GM12872 (cell line): ENCODE measurements around the gene NELL1.

ENCODE experiments used
- TF ChIP-seq, protein P1 (sequence below): IDR thresholded peaks from 3 replicates; pipeline ENCODE4 v1.5.1; 2011; ENCODE audit warnings: low read depth, mild to moderate bottlenecking, low read length, moderate library complexity; ENCODE audit not compliant: insufficient read depth

The NELL1 gene

DNA sequence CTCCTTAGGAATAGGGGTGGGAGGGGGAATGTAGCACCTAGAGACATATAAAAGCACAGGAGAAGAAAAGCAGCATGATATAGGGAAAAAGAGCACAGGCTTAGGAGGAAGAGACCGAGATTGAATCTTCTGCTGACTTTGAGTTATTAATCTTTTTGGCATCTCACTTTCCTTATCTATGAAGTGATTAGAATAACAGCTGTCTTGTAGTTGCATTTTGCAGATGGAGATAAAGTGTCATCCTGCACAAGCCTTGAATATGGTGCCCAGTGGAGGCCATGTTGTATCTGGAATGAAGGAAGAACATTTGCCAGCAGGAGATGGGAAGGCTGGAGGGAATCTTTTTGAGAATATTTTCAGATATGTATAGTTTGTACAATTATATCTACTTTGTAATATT lies 594.7 kb downstream of the NELL1 start:
- TF ChIP-seq, protein P1, sequence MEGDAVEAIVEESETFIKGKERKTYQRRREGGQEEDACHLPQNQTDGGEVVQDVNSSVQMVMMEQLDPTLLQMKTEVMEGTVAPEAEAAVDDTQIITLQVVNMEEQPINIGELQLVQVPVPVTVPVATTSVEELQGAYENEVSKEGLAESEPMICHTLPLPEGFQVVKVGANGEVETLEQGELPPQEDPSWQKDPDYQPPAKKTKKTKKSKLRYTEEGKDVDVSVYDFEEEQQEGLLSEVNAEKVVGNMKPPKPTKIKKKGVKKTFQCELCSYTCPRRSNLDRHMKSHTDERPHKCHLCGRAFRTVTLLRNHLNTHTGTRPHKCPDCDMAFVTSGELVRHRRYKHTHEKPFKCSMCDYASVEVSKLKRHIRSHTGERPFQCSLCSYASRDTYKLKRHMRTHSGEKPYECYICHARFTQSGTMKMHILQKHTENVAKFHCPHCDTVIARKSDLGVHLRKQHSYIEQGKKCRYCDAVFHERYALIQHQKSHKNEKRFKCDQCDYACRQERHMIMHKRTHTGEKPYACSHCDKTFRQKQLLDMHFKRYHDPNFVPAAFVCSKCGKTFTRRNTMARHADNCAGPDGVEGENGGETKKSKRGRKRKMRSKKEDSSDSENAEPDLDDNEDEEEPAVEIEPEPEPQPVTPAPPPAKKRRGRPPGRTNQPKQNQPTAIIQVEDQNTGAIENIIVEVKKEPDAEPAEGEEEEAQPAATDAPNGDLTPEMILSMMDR: no peak

DNA sequence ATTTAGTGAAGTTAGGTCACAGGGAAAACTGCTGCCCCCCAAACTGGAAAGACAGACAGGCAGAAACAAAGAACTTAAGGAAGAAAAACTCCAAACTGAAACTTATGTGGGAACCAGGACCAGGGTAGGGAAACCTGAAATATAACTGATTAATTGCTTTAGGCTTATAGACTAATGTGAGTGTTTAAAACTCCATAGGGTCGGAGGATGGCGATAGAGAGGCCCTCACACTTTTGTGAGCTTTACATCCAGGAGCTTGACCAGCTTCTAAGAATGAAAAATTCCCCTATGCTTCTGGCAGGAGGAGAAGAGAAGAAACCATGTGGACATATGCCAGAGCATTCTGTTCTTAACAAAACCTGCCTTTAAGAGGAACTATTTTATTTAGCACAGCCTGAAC lies 598.6 kb downstream of the NELL1 start:
- TF ChIP-seq, protein P1: no peak

DNA sequence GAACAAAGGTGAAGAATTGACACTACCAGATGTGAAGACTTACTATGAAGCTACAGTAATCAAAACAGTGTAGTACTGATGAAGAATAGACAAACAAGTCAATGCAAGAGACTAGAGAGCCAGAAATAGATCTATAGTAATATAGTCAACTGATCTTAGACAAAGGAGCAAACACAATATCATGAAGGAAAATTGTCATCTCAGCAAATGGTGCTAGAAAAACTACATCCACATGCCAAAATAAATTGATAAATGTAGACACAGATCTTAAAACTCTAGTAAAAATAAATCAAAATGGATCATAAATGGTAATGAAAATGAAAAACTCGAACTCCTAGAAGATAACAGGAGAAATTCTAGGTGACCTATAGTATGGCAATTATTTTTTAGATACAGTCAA lies 609.5 kb downstream of the NELL1 start:
- TF ChIP-seq, protein P1: no peak

DNA sequence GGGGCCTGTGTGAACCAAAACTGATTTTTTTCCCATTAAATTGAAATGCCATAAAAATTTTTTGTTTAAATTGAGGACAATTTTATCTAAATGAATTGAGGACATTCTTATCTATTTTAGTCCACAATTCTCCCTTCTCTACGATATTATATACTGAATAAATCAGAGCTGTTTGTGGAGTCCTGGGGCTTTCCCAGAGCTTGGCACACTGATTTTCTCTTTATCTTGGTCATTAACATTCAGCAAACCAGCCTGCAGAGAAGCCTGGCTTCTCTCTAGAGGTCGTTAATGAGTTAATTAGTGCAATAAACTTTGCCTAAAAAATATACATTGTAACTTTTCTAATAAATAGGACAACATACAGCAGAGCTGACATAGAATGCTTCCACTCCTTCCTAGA lies 615.7 kb downstream of the NELL1 start:
- TF ChIP-seq, protein P1: no peak

DNA sequence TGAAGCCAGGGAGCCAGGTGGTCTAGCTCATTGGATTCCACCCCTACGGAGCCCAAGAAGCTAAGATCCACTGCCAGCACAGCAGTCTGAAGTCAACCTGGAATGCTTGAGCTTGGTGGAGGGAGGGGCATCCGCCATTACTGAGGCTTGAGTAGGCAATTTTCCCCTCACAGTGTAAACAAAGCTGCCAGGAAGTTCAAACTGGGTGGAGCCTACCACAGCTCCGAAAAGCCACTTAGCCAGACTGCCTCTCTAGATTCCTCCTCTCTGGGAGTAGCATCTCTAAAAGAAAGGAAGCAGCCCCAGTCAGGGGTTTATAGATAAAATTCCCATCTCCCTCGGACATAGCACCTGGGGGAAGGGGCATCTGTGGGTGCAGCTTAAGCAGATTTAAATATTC lies 620.3 kb downstream of the NELL1 start:
- TF ChIP-seq, protein P1: no peak

DNA sequence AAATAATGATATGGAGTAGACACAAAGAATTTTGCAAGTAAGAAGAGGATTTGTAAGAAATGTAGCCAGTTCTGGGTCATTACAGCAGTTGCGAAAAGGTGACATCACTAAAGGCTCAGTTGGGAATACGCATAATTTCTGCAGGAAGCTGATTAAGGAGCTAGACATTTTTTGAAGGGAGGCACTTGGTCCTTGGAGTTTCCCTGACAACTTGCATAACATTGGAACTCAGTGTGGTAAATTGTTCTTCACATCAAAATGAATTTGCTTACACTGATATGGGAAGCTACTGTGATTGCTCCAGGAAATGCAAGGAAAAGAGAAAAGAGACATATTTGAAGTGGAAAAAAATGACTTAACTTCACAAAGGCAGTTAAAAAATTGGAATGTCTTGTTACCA lies 626.1 kb downstream of the NELL1 start:
- TF ChIP-seq, protein P1: no peak

DNA sequence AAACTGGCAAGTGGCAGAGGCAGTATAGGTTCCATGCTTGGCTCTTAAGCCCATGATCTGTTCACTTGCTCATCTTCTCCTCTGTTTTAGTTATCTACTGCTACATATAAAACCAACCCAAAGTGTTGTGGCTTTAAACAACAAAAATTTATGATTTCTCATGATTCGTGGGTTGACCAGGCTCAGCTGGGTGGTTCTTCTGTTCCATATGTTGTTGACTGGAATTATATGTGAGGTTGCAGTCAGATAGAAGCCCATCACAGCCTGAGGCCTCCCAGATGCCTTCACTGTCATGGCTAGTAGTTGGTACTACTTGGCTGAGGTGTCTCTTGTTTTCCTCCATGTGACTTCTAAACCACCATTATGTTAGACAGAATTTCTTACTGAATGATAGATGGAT lies 632.6 kb downstream of the NELL1 start:
- TF ChIP-seq, protein P1: no peak
